Aorta (tissue), 5 donors: Measurements from ENCODE around the gene CT45A6. TPM values are rescaled to one million over a fixed set of nuclear protein-coding genes. Genes with fewer than 3 reads are reported as not detected.
"Not testable (repeated sequence)": the region's sequence is repeated elsewhere in the genome, so short reads cannot be mapped to it uniquely, and the experiment has no call there.

Experiments used
- ATAC-seq: fragments of 200-7000 bp; cut with Tn5 transposase; one replicate; pipeline ENCODE4 v1.9.1; 2022; ENCODE audit warnings: moderate library complexity; ENCODE audit not compliant: low FRiP score
- DNase-seq, 2 donors: peaks; one replicate each; pipeline ENCODE4 v3.0.0-alpha.2; 2020
- H3K27ac ChIP-seq, 2 donors: one replicate each; pipeline ENCODE4 v1.5.1; 2013; ENCODE audit warnings: low read length in 2 of 2, mild to moderate bottlenecking in 2 of 2, moderate library complexity in 2 of 2, control low read depth in 1 of 2, inconsistent platforms in 1 of 2, low read depth in 1 of 2
- H3K27me3 ChIP-seq, 2 donors: one replicate each; pipeline ENCODE4 v1.6.1; 2013; ENCODE audit warnings: control low read depth in 1 of 2, low read length in 1 of 2, mild to moderate bottlenecking in 1 of 2, moderate library complexity in 1 of 2; ENCODE audit not compliant: insufficient read depth in 2 of 2, control insufficient read depth in 1 of 2
- H3K36me3 ChIP-seq, 2 donors: one replicate each; pipeline ENCODE4 v1.6.1; 2013; ENCODE audit warnings: control low read depth in 1 of 2, low read length in 1 of 2, mild to moderate bottlenecking in 1 of 2; ENCODE audit not compliant: insufficient read depth in 2 of 2, control insufficient read depth in 1 of 2
- H3K4me1 ChIP-seq, 2 donors: one replicate each; pipeline ENCODE4 v1.6.1; 2013; ENCODE audit warnings: low read length in 2 of 2, control low read depth in 1 of 2, mild to moderate bottlenecking in 1 of 2, moderate library complexity in 1 of 2; ENCODE audit not compliant: insufficient read depth in 2 of 2, control insufficient read depth in 1 of 2
- H3K4me3 ChIP-seq, 2 donors: one replicate each; pipeline ENCODE4 v1.5.1; 2013; ENCODE audit warnings: low read length in 2 of 2, control low read depth in 1 of 2, mild to moderate bottlenecking in 1 of 2
- H3K9me3 ChIP-seq: one replicate; pipeline ENCODE4 v1.6.1; 2013; ENCODE audit warnings: mild to moderate bottlenecking, low read length; ENCODE audit not compliant: control insufficient read depth
- WGBS, 2 donors: extraction: QIAGEN DNeasy Blood & Tissue Kit; methylation state at CpG; one replicate each; pipeline ENCODE4 v1.1.7; 2013; 5-methylcytosine and 5-hydroxymethylcytosine counted together
- intact Hi-C, 2 donors: fragments of 100-400 bp; cut with DNase I; formaldehyde crosslinking; loops; one replicate each; pipeline versions ENCODE4 v1.14.2 to v1.15.0; 2022
- long read RNA-seq, 2 donors: library from polyadenylated mRNA; unstranded; transcript quantifications; one replicate each; pipeline ENCODE4 v2.0.0, GENCODE V29; 2020 to 2021
- polyA plus RNA-seq, 2 donors: library from polyadenylated mRNA; stranded (reverse); fragments of 200-250 nt; gene quantifications; one replicate each; pipeline ENCODE4 v1.2.3, GENCODE V29; 2013
- total RNA-seq, 2 donors: library from RNA; stranded (reverse); fragmentation: NEBNext Ultra II Directional; extraction: Animal tissue kit (Norgen Biotek cat#: 25700); gene quantifications; one replicate each; pipeline ENCODE4 v1.2.1, GENCODE V29; 2021
- donor health status: healthy with polysubstance abuse.
- donor health status: Bipolar disorder and iron deficiency.
- donor health status: DM: no; HTN: no; CAD: no.
- donor health status: DM: no; HTN: no; CAD: no.
- donor health status: DM: yes; HTN: yes; CAD: no.

CT45A6 gene, protein sequence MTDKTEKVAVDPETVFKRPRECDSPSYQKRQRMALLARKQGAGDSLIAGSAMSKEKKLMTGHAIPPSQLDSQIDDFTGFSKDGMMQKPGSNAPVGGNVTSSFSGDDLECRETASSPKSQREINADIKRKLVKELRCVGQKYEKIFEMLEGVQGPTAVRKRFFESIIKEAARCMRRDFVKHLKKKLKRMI
- total RNA-seq (not detected), polyA plus RNA-seq (not detected)
- long read RNA-seq, donor 1, result 0 reads
- long read RNA-seq, donor 2, result 0 reads

DNA sequence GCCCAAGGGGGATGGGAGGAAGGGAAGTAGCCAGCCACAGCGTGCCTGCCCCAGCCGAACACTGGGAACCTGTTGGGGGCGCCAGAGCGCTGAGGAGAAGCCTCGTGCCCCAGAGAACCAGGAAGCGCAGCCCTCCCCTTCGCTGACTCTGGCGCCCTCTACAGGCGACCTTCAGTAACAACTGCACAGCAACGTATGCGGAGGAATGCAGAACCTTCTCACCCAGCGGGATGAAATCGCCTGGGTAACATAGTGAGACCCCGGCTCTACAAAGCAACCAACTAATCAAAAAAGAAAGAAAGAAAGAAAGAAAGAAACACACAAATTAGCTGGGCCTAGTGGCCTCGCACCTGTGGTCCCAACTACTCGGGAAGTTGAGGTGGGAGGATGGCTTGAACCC is at the start of gene CT45A6:
CT45A6 (minus strand) TSS at position 101 of the 400 bp plus-strand sequence. CDS start 3,794 bp downstream, outside the sequence.
- intact Hi-C loops, H3K27ac ChIP-seq, H3K4me3 ChIP-seq, H3K27me3 ChIP-seq, H3K36me3 ChIP-seq, ATAC-seq, DNase-seq, H3K4me1 ChIP-seq, H3K9me3 ChIP-seq: not testable (repeated sequence)
- no CpG with 5 or more reads among the region's 16 CpGs for WGBS, 2 donors

DNA sequence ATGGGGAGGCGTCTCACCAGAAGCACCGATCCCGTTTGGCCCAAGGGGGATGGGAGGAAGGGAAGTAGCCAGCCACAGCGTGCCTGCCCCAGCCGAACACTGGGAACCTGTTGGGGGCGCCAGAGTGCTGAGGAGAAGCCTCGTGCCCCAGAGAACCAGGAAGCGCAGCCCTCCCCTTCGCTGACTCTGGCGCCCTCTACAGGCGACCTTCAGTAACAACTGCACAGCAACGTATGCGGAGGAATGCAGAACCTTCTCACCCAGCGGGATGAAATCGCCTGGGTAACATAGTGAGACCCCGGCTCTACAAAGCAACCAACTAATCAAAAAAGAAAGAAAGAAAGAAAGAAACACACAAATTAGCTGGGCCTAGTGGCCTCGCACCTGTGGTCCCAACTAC is 34.6 kb upstream of the CT45A6 start, which contains the start of gene CT45A7:
CT45A7 (minus strand) TSS at position 101 of the 400 bp plus-strand sequence. CDS start 3,747 bp downstream, outside the sequence.
- intact Hi-C loops, H3K4me3 ChIP-seq, ATAC-seq, DNase-seq, H3K36me3 ChIP-seq, H3K27me3 ChIP-seq, H3K4me1 ChIP-seq, H3K27ac ChIP-seq, H3K9me3 ChIP-seq: not testable (repeated sequence)
- WGBS, 2 donors, result no CpG with 5 or more reads among the region's 17 CpGs

DNA sequence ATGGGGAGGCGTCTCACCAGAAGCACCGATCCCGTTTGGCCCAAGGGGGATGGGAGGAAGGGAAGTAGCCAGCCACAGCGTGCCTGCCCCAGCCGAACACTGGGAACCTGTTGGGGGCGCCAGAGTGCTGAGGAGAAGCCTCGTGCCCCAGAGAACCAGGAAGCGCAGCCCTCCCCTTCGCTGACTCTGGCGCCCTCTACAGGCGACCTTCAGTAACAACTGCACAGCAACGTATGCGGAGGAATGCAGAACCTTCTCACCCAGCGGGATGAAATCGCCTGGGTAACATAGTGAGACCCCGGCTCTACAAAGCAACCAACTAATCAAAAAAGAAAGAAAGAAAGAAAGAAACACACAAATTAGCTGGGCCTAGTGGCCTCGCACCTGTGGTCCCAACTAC is 17.3 kb upstream of the CT45A6 start, which contains the start of gene CT45A2:
CT45A2 (minus strand) TSS at position 101 of the 400 bp plus-strand sequence. CDS start 3,747 bp downstream, outside the sequence.
- H3K27me3 ChIP-seq, H3K36me3 ChIP-seq, H3K4me3 ChIP-seq, H3K4me1 ChIP-seq, intact Hi-C loops, H3K9me3 ChIP-seq, ATAC-seq, DNase-seq, H3K27ac ChIP-seq: not testable (repeated sequence)
- no CpG with 5 or more reads among the region's 17 CpGs for WGBS, 2 donors

DNA sequence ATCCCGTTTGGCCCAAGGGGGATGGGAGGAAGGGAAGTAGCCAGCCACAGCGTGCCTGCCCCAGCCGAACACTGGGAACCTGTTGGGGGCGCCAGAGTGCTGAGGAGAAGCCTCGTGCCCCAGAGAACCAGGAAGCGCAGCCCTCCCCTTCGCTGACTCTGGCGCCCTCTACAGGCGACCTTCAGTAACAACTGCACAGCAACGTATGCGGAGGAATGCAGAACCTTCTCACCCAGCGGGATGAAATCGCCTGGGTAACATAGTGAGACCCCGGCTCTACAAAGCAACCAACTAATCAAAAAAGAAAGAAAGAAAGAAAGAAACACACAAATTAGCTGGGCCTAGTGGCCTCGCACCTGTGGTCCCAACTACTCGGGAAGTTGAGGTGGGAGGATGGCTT is 17.2 kb downstream of the CT45A6 start, which contains the start of gene CT45A5:
CT45A5 (minus strand) TSS at position 101 of the 400 bp plus-strand sequence. CDS start 3,774 bp downstream, outside the sequence.
- H3K27me3 ChIP-seq, DNase-seq, H3K4me1 ChIP-seq, H3K4me3 ChIP-seq, H3K27ac ChIP-seq, ATAC-seq, H3K9me3 ChIP-seq, H3K36me3 ChIP-seq, intact Hi-C loops: not testable (repeated sequence)
- WGBS, 2 donors, result no CpG with 5 or more reads among the region's 16 CpGs

DNA sequence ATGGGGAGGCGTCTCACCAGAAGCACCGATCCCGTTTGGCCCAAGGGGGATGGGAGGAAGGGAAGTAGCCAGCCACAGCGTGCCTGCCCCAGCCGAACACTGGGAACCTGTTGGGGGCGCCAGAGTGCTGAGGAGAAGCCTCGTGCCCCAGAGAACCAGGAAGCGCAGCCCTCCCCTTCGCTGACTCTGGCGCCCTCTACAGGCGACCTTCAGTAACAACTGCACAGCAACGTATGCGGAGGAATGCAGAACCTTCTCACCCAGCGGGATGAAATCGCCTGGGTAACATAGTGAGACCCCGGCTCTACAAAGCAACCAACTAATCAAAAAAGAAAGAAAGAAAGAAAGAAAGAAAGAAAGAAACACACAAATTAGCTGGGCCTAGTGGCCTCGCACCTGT is 34.5 kb downstream of the CT45A6 start, which contains the start of gene CT45A3:
CT45A3 (minus strand) TSS at position 101 of the 400 bp plus-strand sequence. CDS start 3,747 bp downstream, outside the sequence.
- H3K4me3 ChIP-seq, H3K27ac ChIP-seq, DNase-seq, H3K27me3 ChIP-seq, ATAC-seq, H3K36me3 ChIP-seq, intact Hi-C loops, H3K9me3 ChIP-seq, H3K4me1 ChIP-seq: not testable (repeated sequence)
- WGBS, 2 donors, result no CpG with 5 or more reads among the region's 17 CpGs

DNA sequence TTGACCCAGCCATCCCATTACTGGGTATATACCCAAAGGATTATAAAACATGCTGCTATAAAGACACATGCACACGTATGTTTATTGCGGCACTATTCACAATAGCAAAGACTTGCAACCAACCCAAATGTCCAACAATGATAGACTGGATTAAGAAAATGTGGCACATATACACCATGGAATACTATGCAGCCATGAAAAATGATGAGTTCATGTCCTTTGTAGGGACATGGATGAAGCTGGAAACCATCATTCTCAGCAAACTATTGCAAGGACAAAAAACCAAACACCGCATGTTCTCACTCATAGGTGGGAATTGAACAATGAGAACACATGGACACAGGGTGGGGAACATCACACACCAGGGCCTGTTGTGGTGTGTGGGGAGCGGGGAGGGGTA is 57.8 kb downstream of the CT45A6 start:
- ATAC-seq, H3K9me3 ChIP-seq, H3K4me3 ChIP-seq, DNase-seq, H3K27me3 ChIP-seq, H3K27ac ChIP-seq, intact Hi-C loops, H3K36me3 ChIP-seq, H3K4me1 ChIP-seq: not testable (repeated sequence)
- WGBS, 2 donors, result 92 to 94% methylated on average over 4 of the region's 4 CpGs

Other genes with a start within 250 kb of the CT45A6 start
- gene CT45A1, start 89.1 kb downstream of the CT45A6 start, total RNA-seq, result not detected
- not detected for gene CT45A1, start 89.1 kb downstream of the CT45A6 start, polyA plus RNA-seq
- not detected for gene CT45A3, start 34.6 kb downstream of the CT45A6 start, total RNA-seq
- not detected for gene CT45A3, start 34.6 kb downstream of the CT45A6 start, polyA plus RNA-seq
- not detected for gene CT45A5, start 17.3 kb downstream of the CT45A6 start, total RNA-seq
- not detected for gene CT45A5, start 17.3 kb downstream of the CT45A6 start, polyA plus RNA-seq
- gene CT45A2, start 17.2 kb upstream of the CT45A6 start, total RNA-seq, result not detected
- not detected for gene CT45A2, start 17.2 kb upstream of the CT45A6 start, polyA plus RNA-seq
- gene CT45A7, start 34.5 kb upstream of the CT45A6 start, total RNA-seq, result not detected
- not detected for gene CT45A7, start 34.5 kb upstream of the CT45A6 start, polyA plus RNA-seq
- not detected for gene CT45A8, start 51.8 kb upstream of the CT45A6 start, total RNA-seq
- not detected for gene CT45A8, start 51.8 kb upstream of the CT45A6 start, polyA plus RNA-seq
- not detected for gene CT45A9, start 69.0 kb upstream of the CT45A6 start, total RNA-seq
- gene CT45A9, start 69.0 kb upstream of the CT45A6 start, polyA plus RNA-seq, result not detected
- gene CT45A10, start 90.7 kb upstream of the CT45A6 start, total RNA-seq, result not detected
- gene CT45A10, start 90.7 kb upstream of the CT45A6 start, polyA plus RNA-seq, result not detected
- not detected for gene SAGE1, start 90.9 kb upstream of the CT45A6 start, total RNA-seq
- not detected for gene SAGE1, start 90.9 kb upstream of the CT45A6 start, polyA plus RNA-seq
- 10 to 100 TPM; 27.8 to 33.1 TPM for gene MMGT1, start 171.2 kb upstream of the CT45A6 start, total RNA-seq
- 10 to 100 TPM; 19.3 to 25.3 TPM for gene MMGT1, start 171.2 kb upstream of the CT45A6 start, polyA plus RNA-seq
- 10 to 100 TPM; 14.7 to 17.2 TPM for gene SLC9A6, start 182.6 kb upstream of the CT45A6 start, total RNA-seq
- gene SLC9A6, start 182.6 kb upstream of the CT45A6 start, polyA plus RNA-seq, result 10 to 100 TPM in 1 of 2 donors, 1 to 10 TPM in 1; 7.0 to 16.7 TPM